HL-60/S4 (cell line): ENCODE data around the gene HCRT.
"Not testable (repeated sequence)": the region's sequence is repeated elsewhere in the genome, so short reads cannot be mapped to it uniquely, and the experiment has no call there.

ENCODE experiments used
- in situ Hi-C: fragments of 300-500 bp; cut with MboI; formaldehyde crosslinking; loops from 2 replicates; pipeline ENCODE4 v1.14.3; 2022; ENCODE audit warnings: low sequenced_read_pairs

The HCRT gene

DNA sequence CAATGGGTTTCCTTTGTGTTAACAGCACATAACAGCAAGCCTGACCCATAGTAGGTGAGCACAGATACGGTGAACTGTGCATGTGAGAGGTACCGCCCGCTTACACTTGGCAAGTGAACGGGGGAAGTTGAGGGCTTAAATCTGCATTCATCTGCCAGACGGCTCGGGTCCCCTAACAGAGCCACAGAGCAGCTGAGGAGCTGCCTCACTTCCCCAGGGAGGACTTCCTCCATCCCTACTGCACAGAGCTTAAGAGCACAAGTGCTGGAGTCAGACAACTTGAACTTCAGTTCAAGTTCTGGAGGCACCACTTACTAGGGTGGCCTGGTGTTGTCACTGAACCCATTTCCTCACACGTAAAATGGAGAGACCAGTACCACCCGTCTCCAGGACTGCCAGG, 43.9 kb downstream of the HCRT start:
- in situ Hi-C loops: no loop called here

DNA sequence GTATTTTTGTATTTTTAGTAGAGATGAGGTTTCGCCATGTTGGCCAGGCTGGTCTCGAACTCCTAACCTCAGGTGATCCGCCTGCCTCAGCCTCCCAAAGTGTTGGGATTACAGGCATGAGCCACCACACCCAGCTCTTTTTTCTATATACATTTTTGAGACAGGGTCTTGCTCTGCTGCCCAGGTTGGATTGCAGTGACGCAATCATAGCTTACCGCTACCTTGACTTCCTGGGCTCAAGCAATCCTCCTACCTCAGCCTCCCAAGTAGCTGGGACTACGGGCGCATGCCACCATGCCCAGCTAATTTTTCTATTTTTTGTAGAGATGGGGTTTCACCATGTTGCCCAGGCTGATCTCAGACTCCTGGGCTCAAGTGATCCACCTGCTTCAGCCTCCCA, 44.6 kb downstream of the HCRT start:
- in situ Hi-C loops: not testable (repeated sequence)

DNA sequence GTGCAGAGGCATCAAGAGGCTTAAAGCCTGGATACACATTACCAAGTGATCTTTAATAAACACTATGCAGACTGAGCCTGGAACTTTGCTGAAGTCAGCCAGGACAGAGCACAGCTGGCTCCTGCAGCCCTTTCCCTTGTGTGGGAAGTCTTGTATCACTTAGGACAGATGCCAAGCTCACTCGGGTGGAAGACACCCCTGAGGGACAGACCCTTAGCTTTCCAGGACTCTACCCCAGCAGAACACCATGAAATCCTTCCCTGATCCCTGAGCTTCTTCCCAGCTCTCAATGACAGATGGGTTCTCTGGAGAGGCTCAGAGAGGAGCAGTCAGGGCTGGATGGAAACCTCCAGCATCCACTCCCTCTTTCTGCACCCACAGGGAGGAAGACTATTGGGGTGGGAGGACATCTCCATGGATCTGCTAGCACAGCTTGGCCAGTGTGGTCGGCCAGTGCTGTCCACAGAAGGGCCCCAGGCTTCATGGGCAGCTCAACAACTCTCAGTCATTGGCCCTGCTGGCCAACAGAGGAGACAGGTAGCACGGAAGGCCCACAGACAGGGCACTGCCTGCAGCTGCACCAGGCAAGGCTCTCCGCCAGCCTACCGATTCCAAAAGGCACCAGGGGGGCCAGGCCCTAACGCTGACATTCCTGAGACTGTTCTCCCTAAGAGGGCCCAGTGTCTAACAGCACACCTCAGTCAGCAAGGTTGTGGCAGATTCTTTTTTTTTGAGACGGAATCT, 46.3 kb downstream of the HCRT start:
- in situ Hi-C loops: no loop called here

DNA sequence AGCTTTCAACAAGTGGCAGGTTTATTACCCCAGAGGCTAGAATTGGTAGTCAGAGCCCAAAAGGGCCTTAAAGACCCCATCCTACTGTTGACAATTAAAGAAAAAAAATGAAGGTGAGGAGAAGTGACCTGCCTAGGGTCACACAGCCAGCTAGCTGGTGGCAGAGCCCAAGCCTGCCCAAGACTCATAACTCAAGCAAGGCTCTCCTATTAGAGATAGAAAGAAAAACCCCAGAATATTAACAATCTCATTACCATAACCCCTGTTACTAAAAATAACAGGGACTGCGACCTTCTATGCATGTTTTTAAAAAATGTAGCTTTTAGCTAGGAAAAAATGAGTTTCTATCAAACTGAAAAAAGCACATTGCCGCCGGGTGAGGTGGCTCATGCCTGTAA, 48.6 kb downstream of the HCRT start:
- in situ Hi-C loops: no loop called here

DNA sequence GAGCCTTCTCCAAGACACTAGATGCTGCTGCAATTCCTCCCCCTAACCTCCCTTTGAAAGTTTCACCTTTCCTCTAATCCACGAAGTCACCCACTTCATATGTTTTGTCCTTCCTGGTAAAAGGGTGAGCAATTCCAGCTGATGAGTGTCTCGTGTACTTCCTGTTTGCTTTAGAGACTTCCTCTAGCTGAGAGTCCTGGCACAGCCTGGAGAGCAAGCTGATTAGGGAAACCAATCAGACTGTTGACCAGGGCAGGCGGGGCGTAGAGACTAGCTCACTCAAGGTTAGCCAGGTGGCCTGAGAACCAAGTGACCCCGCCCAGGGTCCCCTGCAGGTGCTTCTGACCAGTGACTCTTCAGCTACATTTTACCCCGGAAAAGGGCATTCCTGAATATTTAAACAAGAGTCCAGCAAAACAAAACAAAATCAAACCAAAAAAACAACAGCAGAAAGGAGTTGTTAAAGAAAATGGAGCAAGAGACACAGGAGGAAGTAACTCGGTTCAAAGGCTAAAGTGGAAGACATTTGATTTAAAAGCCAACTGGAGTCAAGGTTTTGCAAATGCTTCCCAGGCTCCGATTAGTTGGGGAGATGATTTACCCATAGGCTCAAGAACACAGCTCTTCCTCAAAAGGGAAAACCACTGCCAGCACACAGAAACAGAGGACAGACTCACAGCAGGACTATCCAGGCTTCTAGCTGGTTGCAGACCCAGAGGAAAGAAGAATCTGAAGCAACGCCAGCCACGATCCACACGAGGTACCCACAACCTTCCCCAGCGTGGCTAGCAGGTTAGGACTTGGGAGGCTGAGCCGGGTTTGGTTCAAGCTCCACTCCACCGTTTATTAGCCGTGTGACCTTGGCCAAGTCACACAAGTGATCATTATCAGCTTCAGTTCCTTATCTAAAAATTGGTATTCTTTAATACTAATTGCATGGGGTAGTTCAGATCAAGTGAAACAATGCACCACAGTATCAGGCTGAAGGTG, 49.3 kb downstream of the HCRT start:
- in situ Hi-C loops: no loop called here

DNA sequence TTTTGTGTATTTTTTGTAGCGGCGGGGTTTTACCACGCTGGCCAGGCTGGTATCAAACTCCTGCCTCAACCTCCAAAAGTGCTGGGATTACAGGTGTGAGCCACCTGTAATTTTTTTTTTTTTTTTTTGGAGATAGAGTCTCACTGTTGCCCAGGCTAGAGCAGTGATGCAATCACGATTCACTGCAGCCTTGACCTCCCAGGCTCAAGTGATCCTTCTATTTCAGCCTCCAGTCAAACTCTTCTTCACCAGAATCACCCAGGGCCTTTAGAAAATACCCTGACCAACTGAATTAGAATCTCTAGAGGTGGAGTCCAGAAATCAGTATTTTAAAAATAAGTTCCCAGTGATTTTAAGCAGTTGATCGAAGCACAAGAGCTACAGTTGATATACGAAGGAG, 50.1 kb downstream of the HCRT start:
- in situ Hi-C loops: no loop called here
